Esophagus (tissue), 2 donors: Measurements from ENCODE around the gene C2CD5. TPM values are rescaled to one million over a fixed set of nuclear protein-coding genes. Genes with fewer than 3 reads are reported as not detected.
A peak's percentile ranks its signal among the peaks of the same experiment; 100 is the strongest.

ENCODE experiments used
- H3K27ac ChIP-seq, 2 donors: one replicate each; pipeline ENCODE4 v1.5.1; 2013; ENCODE audit warnings: low read depth in 2 of 2, mild to moderate bottlenecking in 2 of 2, inconsistent platforms in 1 of 2, low read length in 1 of 2, moderate library complexity in 1 of 2
- H3K27me3 ChIP-seq, 2 donors: one replicate each; pipeline ENCODE4 v1.6.1; 2013; ENCODE audit warnings: low read length in 2 of 2, control low read depth in 1 of 2, mild to moderate bottlenecking in 1 of 2; ENCODE audit not compliant: insufficient read depth in 2 of 2, control insufficient read depth in 1 of 2
- H3K36me3 ChIP-seq, 2 donors: one replicate each; pipeline ENCODE4 v1.6.1; 2013; ENCODE audit warnings: low read length in 1 of 2; ENCODE audit not compliant: control insufficient read depth in 2 of 2, insufficient read depth in 2 of 2
- H3K4me1 ChIP-seq, 2 donors: one replicate each; pipeline ENCODE4 v1.6.1; 2013; ENCODE audit warnings: low read length in 1 of 2; ENCODE audit not compliant: control insufficient read depth in 2 of 2, insufficient read depth in 2 of 2
- H3K4me3 ChIP-seq, 2 donors: one replicate each; pipeline ENCODE4 v1.5.1; 2013; ENCODE audit warnings: low read length in 2 of 2, mild to moderate bottlenecking in 2 of 2, low read depth in 1 of 2, moderate library complexity in 1 of 2
- H3K9me3 ChIP-seq, 2 donors: one replicate each; pipeline ENCODE4 v1.6.1; 2013; ENCODE audit warnings: mild to moderate bottlenecking in 2 of 2, low read depth in 1 of 2, low read length in 1 of 2, moderate library complexity in 1 of 2; ENCODE audit not compliant: control insufficient read depth in 2 of 2, insufficient read depth in 1 of 2
- WGBS, 2 donors: extraction: QIAGEN DNeasy Blood & Tissue Kit; methylation state at CpG; one replicate each; pipeline ENCODE4 v1.1.7; 2013; 5-methylcytosine and 5-hydroxymethylcytosine counted together
- polyA plus RNA-seq, 2 donors: library from polyadenylated mRNA; stranded (reverse); fragments of 200-250 nt; gene quantifications; one replicate each; pipeline ENCODE4 v1.2.3, GENCODE V29; 2013
- donor health status: healthy with polysubstance abuse.
- donor health status: Bipolar disorder and iron deficiency.

C2CD5 gene, protein sequence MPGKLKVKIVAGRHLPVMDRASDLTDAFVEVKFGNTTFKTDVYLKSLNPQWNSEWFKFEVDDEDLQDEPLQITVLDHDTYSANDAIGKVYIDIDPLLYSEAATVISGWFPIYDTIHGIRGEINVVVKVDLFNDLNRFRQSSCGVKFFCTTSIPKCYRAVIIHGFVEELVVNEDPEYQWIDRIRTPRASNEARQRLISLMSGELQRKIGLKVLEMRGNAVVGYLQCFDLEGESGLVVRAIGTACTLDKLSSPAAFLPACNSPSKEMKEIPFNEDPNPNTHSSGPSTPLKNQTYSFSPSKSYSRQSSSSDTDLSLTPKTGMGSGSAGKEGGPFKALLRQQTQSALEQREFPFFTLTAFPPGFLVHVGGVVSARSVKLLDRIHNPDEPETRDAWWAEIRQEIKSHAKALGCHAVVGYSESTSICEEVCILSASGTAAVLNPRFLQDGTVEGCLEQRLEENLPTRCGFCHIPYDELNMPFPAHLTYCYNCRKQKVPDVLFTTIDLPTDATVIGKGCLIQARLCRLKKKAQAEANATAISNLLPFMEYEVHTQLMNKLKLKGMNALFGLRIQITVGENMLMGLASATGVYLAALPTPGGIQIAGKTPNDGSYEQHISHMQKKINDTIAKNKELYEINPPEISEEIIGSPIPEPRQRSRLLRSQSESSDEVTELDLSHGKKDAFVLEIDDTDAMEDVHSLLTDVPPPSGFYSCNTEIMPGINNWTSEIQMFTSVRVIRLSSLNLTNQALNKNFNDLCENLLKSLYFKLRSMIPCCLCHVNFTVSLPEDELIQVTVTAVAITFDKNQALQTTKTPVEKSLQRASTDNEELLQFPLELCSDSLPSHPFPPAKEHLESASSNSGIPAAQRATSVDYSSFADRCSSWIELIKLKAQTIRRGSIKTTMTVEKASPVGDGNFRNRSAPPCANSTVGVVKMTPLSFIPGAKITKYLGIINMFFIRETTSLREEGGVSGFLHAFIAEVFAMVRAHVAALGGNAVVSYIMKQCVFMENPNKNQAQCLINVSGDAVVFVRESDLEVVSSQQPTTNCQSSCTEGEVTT
- 1 to 10 TPM; 9.2 to 9.5 TPM for polyA plus RNA-seq

DNA sequence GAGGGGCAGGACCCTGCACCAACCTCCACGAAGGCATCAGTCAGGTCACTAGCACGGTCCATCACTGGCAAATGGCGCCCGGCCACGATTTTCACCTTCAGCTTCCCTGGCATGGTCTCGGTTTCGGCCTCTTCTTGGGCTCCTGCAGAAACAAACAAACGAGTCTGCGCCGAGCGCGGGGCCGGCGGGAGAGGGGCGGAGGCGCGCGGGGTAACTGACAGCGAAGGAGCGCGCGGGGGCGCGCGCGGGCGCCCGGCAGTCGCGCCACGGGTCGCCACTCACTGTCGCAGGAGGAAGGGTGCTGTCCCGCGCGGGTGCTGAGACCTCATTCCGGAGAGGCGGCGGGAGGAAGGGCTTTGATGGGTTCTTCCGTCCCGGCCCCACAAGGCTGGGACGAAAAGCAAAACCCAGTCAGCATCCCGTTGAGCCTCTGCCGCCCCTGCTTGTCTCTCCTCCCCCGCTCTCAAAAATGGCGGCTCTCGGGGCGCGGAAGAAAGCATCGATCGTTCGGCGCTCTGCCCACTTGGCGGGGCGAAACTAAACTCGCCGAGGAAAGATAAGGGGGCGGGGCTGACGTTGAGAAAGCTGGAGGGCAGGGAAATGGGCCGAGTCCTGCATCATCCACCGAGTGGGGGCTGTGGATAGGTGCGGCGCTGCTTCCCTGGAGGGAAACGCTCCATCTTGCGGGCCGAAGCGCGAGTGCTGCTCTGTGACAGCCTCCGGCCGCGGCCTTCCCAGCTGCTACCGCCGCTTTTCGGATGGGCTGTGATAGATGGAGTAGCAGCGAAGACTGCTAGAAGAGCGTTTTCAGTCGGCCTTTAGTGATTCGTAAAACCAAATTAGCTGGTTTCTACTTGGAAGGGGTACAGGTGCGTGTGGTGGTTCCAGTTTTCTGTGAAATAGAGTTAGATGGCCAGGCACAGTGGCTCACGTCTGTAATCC is at the start of gene C2CD5:
TSS of gene C2CD5 (minus strand) at position 505 of the 942 bp plus-strand sequence. CDS start at position 113, 392 bp downstream.
- Histone ChIP-seq H3K36me3 (no peaks in the 10 kb centered on the region), H3K4me3 (peak within 1 kb of the TSS; percentile 84 to 86), H3K27ac (peak within 1 kb of the TSS; percentile 96 to 99), H3K27me3 (no peaks in the 10 kb centered on the region), H3K9me3 (no peaks in the 10 kb centered on the region), H3K4me1 (peaks cover 0 to 2% of the 10 kb centered on the region in 2 donors)
- WGBS, 2 donors = 1% methylated on average over 75 to 80 of the region's 80 CpGs

DNA sequence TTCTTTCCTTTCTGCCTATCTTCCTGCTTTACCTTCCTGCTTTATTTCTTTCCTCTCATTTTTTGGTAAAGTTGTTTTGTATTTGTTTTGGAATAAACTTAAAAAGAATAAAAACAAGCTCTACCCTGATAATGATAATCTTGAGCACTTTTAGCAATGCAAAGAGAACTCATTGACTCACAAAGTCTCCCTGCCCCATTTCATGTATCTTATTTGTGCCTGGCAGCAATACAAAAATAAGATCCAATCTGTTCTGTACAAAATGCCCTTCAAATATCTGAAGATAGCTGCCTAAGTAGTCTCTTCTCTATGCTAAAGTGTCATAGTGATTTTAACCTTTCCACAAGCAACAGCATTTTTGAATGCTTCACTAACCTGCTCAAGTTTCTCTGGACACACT is 49.5 kb upstream of the C2CD5 start:
- Histone ChIP-seq H3K36me3 (no peaks in the 10 kb centered on the region), H3K4me1 (no peaks in the 10 kb centered on the region), H3K27me3 (no peaks in the 10 kb centered on the region), H3K4me3 (no peak overlapping the region), H3K9me3 (no peaks in the 10 kb centered on the region), H3K27ac (no peak overlapping the region)

DNA sequence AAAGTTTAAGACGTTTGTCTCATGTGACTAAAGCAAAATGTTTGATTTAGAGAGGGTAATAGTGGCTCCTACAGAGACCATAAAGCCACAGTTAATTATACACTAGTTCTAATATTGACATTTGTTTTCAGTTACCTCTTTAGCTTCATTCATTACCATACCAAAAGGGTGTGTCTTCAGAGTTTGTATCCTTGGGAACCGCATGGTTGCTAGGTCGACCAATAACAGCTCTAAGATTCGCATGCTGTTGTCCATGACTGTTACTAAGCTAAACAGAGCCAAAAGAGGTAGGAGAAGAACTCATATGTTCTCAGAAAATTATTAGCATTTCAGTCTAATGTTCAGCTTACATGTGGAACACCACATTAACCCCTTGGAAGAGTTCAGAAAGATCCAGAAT is 44.5 kb upstream of the C2CD5 start:
- Histone ChIP-seq H3K27me3 (no peaks in the 10 kb centered on the region), H3K4me1 (no peaks in the 10 kb centered on the region), H3K4me3 (no peak overlapping the region), H3K36me3 (no peaks in the 10 kb centered on the region), H3K27ac (no peak overlapping the region), H3K9me3 (no peaks in the 10 kb centered on the region)
- 40 to 48% methylated on average over 4 of the region's 4 CpGs for WGBS, 2 donors

DNA sequence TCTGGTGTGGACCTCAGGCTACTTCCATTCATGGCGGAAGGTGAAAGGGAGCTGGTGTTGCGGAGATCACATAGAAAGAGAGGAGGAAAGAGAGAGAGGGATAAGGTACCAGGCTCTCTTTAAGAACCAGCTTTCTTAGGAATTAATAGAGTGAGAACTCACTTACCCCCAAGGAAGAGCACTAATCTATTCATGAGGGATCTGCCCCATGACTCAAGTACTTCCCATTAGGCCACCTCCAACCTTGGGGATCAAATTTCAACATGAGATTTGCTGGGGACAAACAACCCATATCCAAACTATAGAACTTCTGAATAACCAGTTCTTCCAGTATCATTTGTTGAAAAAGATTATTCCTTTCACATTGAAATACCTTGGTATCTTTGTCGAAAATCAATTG is 34.0 kb upstream of the C2CD5 start:
- Histone ChIP-seq H3K27ac (peak overlapping the region in 1 of 2 donors; percentile 56), H3K27me3 (no peaks in the 10 kb centered on the region), H3K9me3 (no peaks in the 10 kb centered on the region), H3K4me1 (no peaks in the 10 kb centered on the region), H3K4me3 (no peak overlapping the region), H3K36me3 (no peaks in the 10 kb centered on the region)
- WGBS, 2 donors = 79 to 85% methylated on average over 3 of the region's 3 CpGs

DNA sequence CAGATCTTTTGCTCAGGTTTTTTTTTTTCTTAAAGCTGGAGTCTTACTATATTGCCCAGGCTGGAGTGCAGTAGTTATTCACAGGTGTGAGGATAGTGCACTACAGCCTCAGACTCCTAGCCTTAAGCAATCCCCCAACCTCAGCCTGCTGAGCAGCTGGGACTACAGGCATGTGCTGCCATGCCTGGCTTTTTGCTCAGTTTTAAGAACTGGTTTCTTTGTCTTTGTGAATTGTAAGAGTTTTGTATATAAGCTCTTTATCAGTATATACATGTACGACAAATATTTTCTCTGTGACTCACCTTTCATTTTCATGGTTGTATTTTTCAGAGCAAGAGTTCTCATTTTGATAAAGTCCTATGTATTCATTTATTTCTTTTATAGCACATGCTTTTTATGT is 33.3 kb upstream of the C2CD5 start:
- Histone ChIP-seq H3K36me3 (no peaks in the 10 kb centered on the region), H3K27ac (no peak overlapping the region), H3K4me1 (no peaks in the 10 kb centered on the region), H3K4me3 (no peak overlapping the region), H3K9me3 (no peaks in the 10 kb centered on the region), H3K27me3 (no peaks in the 10 kb centered on the region)
- 42 to 63% methylated on average over 1 of the region's 1 CpG for WGBS, 2 donors

DNA sequence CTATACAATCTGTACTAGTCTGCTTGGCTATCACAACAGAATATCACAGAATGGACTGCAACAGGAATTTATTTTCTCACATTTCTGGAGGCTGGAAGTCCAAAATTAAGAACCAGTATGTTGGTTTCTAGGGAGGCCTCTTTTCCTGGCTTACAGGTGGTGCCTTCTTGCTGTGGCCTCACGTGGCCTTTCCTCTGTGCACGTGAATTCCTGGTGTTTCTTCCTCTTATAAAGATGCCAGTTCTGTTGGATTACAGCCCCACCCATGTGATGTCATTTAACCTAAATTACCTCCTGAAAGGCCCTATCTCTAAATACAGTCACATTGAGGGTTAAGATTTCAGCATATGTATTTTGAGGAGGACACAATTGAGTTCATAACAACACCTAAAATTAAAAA is 32.1 kb upstream of the C2CD5 start:
- no peaks in the 10 kb centered on the region for H3K36me3 ChIP-seq
- no peaks in the 10 kb centered on the region for H3K27me3 ChIP-seq
- H3K4me3 ChIP-seq = no peak overlapping the region
- H3K27ac ChIP-seq = no peak overlapping the region
- H3K4me1 ChIP-seq = no peaks in the 10 kb centered on the region
- 62 to 71% methylated on average over 2 of the region's 2 CpGs for WGBS, 2 donors
- H3K9me3 ChIP-seq = no peaks in the 10 kb centered on the region

DNA sequence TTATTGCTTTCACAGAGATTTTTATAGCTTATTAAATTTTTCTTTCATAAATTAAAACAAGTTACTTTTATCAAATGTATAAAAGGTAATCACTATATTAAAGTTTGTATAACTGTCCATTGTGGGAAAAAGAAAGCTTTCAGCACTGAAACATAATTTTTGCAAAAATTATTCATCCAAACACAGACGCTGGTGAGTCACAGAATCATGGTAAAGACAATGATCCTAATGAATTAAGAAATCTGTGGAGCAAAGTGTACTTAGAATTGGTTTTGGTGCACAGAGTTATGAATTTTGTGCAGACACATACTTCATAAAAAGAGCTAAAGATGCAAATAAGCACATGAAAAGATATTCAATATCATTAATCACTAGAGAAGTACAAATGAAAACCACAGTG is 31.7 kb upstream of the C2CD5 start:
- WGBS, 2 donors = 71 to 76% methylated on average over 1 of the region's 1 CpG
- H3K36me3 ChIP-seq = no peaks in the 10 kb centered on the region

DNA sequence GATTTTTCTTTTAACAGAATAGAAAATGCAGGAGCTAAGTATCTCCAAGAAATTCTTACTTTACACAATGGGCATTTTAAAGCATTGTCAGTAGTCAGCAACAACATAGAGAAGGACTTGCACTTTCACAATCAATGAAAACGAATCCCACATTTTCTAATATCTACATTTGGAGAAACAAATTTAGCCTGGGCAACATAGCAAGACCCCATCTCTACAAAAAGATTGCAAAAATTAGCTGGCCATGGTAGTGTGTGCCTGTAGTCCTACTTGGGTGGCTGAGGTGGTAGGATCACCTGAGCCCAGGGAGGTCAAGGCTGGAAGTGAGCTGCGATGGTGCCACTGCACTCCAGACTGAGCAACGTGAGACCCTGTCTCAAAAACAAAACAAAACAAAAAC is 30.6 kb upstream of the C2CD5 start:
- Histone ChIP-seq H3K36me3 (no peaks in the 10 kb centered on the region), H3K27me3 (no peaks in the 10 kb centered on the region), H3K4me3 (no peak overlapping the region), H3K9me3 (no peaks in the 10 kb centered on the region), H3K27ac (no peak overlapping the region), H3K4me1 (no peaks in the 10 kb centered on the region)
- WGBS, 2 donors = 89 to 92% methylated on average over 3 of the region's 3 CpGs

More for the DNA sequence above, 31.7 kb upstream of the C2CD5 start:
- Histone ChIP-seq H3K27ac (no peak overlapping the region), H3K27me3 (no peaks in the 10 kb centered on the region), H3K9me3 (no peaks in the 10 kb centered on the region), H3K4me3 (no peak overlapping the region), H3K4me1 (no peaks in the 10 kb centered on the region)

DNA sequence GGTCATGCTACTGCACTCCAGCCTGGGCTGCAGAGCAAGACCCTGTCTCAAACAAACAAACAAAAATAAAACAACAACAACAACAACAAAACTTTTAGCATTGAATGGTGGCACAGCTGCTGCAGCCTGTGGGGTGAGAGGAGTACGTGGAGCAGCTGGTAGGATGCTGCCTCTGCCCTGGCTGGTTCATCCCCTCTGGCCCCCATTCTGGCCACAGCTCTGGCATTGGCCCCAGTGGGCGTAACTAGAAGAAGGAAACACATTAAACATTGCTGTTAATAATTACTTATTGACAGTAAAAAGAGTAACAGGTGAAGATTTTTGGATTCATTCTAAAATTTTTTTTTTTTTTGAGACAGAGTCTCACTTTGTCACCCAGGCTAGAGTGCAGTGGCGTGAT is 28.8 kb upstream of the C2CD5 start:
- no peak overlapping the region for H3K27ac ChIP-seq
- no peak overlapping the region for H3K4me3 ChIP-seq
- H3K27me3 ChIP-seq = no peaks in the 10 kb centered on the region
- no peaks in the 10 kb centered on the region for H3K9me3 ChIP-seq
- 73 to 77% methylated on average over 3 of the region's 3 CpGs for WGBS, 2 donors
- H3K36me3 ChIP-seq = no peaks in the 10 kb centered on the region
- H3K4me1 ChIP-seq = no peaks in the 10 kb centered on the region
